Mesothelial cell of epicardium (in vitro differentiated cells): ENCODE results near the gene TAGLN. TPM values are rescaled to one million over a fixed set of nuclear protein-coding genes. Genes with fewer than 3 reads are reported as not detected.
A peak's percentile ranks its signal among the peaks of the same experiment; 100 is the strongest.

Source experiments
- DNase-seq, 2 experiments: peaks; one replicate each; pipeline ENCODE4 v3.0.0; 2021; ENCODE audit warnings: low spot score in 2 of 2; ENCODE audit not compliant: unreplicated experiment in 2 of 2
- H3K27ac Mint-ChIP-seq: 2 replicates; pipeline ENCODE4 v1.8.0; 2021; ENCODE audit warnings: mixed read lengths
- H3K27me3 Mint-ChIP-seq: 2 replicates; pipeline ENCODE4 v1.8.0; 2021; ENCODE audit warnings: low read depth, mixed read lengths
- H3K36me3 Mint-ChIP-seq: 2 replicates; pipeline ENCODE4 v1.8.0; 2021; ENCODE audit warnings: mixed read lengths
- H3K4me1 Mint-ChIP-seq: 2 replicates; pipeline ENCODE4 v1.8.0; 2021; ENCODE audit warnings: mixed read lengths
- H3K4me3 Mint-ChIP-seq: 2 replicates; pipeline ENCODE4 v1.8.0; 2021; ENCODE audit warnings: mild to moderate bottlenecking, moderate library complexity, mixed read lengths
- H3K9me3 Mint-ChIP-seq: 2 replicates; pipeline ENCODE4 v1.8.0; 2021; ENCODE audit warnings: mixed read lengths
- total RNA-seq: library from RNA; stranded (reverse); gene quantifications from 3 replicates; pipeline ENCODE4 v1.2.1, GENCODE V29; 2021
- TF ChIP-seq, protein P1 (sequence below): fragments of 200-600 bp; sonication (generic); IDR thresholded peaks from one replicate; pipeline ENCODE4 v1.5.0; 2021; ENCODE audit warnings: antibody characterized with exemption; ENCODE audit not compliant: unreplicated experiment

Gene TAGLN
- total RNA-seq, 1 donor from 2014 or later = 197 TPM

DNA sequence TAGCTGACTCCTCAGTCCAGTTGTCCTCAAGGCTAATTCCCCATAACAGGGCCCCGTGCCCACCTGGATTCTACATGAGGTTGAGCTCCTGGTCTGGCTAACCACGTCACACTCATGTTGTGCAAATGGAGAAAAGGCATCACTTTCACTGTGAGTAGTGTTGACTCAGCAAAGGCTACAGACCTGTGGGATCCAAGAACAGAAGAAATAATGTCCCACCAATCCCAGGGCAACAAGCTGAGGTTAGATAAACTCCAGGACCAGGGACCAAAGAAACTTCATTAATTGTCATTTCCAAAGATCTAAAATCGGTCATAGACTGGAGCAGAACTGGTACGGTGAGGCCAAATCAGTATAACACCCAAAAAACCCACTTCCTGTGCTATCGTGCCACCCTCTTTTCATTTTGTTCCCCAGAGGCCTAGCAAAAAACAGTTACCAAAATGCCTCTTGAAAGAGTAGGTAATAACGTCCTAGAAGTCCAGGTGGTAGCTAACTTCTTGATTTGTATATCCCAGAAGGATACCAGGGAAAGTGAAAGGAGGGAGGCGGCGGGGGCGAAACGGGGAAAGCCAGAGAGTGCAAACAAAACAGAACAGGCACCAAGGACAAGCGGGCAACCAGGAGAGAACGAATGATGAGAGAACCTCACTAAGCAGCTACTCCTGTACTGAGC, 31.3 kb downstream of the TAGLN start:
- H3K9me3 Mint-ChIP-seq = no peaks in the 10 kb centered on the region
- H3K27me3 Mint-ChIP-seq = no peaks in the 10 kb centered on the region
- no peak for DNase-seq
- H3K4me3 Mint-ChIP-seq = peak overlapping the region; percentile 100
- TF ChIP-seq, protein P1, sequence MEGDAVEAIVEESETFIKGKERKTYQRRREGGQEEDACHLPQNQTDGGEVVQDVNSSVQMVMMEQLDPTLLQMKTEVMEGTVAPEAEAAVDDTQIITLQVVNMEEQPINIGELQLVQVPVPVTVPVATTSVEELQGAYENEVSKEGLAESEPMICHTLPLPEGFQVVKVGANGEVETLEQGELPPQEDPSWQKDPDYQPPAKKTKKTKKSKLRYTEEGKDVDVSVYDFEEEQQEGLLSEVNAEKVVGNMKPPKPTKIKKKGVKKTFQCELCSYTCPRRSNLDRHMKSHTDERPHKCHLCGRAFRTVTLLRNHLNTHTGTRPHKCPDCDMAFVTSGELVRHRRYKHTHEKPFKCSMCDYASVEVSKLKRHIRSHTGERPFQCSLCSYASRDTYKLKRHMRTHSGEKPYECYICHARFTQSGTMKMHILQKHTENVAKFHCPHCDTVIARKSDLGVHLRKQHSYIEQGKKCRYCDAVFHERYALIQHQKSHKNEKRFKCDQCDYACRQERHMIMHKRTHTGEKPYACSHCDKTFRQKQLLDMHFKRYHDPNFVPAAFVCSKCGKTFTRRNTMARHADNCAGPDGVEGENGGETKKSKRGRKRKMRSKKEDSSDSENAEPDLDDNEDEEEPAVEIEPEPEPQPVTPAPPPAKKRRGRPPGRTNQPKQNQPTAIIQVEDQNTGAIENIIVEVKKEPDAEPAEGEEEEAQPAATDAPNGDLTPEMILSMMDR = no peak
- H3K4me1 Mint-ChIP-seq = peaks cover 32% of the 10 kb centered on the region
- peaks cover 7% of the 10 kb centered on the region for H3K36me3 Mint-ChIP-seq
- no peak overlapping the region for H3K27ac Mint-ChIP-seq

DNA sequence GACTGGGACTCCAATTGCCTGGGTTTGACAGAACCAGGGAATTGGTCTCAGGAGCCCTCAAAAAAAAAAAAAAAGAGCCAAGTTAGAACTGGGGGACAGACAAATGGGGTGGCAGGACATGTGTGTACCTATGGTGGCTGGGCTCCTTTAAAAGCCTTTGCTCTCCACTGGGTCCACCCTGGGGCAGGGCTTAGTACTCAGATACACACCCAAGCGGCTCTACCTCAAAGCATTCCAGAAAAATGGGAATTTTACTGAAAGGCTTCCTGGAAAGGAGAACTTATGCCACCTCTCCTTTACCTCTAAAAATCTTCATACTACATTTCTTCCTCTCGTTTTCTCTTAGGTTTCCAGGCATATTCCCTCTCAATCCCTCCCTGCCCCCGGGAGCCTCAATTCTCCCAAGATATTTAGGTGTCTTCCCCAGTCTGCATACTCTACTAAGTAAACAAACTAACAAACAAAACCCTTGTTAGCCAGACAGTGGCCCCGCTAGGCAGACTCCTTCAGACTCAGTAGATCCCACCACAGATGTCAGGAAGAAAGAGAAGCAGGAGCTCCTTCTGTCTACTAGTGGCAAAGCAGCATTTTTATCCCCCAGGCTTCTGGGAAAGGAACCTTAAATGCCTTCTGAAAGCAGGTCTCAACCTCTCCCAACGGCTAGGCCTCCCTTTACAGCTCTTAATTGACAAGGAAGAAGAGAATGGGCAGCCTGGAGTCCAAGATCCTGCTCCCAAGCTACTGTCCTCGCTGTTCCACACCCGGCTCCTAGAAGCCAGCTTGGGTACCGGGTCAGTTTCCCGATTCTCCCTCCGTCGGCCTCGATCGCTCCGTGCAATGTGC, 32.0 kb downstream of the TAGLN start:
- peak overlapping the region; percentile 85 for H3K27ac Mint-ChIP-seq

DNA sequence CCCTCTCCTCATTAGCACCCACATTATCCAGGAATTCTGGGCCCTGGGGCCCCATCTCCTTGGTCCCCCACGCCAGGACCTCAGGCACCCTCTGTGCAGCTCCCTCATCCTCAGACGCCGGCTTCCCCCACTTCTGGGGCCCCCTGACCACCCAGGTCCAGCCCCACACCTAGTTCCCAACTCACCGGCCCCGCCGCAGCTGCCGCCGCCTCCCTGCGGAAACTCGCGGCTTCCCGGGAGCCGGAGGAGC, 32.6 kb downstream of the TAGLN start, which contains the start of gene PCSK7:
Gene PCSK7 (minus strand): TSS at position 232 of the 250 bp plus-strand sequence. CDS start 2,229 bp downstream, outside the sequence.
- peak within 1 kb of the TSS; percentile 99 for H3K27ac Mint-ChIP-seq
- peaks cover 32% of the 10 kb centered on the region for H3K4me1 Mint-ChIP-seq
- TF ChIP-seq, protein P1 = no peak
- H3K4me3 Mint-ChIP-seq = peak within 1 kb of the TSS; percentile 100
- no peaks in the 10 kb centered on the region for H3K9me3 Mint-ChIP-seq
- H3K27me3 Mint-ChIP-seq = no peaks in the 10 kb centered on the region
- peaks cover 8% of the 10 kb centered on the region for H3K36me3 Mint-ChIP-seq
- peak in 1 of 2 experiments; percentile 75 for DNase-seq

More for the DNA sequence above, 32.0 kb downstream of the TAGLN start:
- H3K9me3 Mint-ChIP-seq = no peaks in the 10 kb centered on the region
- H3K27me3 Mint-ChIP-seq = no peaks in the 10 kb centered on the region
- TF ChIP-seq, protein P1 = no peak
- H3K36me3 Mint-ChIP-seq = peaks cover 7% of the 10 kb centered on the region
- no peak for DNase-seq
- H3K4me1 Mint-ChIP-seq = peaks cover 32% of the 10 kb centered on the region
- peak overlapping the region; percentile 100 for H3K4me3 Mint-ChIP-seq

DNA sequence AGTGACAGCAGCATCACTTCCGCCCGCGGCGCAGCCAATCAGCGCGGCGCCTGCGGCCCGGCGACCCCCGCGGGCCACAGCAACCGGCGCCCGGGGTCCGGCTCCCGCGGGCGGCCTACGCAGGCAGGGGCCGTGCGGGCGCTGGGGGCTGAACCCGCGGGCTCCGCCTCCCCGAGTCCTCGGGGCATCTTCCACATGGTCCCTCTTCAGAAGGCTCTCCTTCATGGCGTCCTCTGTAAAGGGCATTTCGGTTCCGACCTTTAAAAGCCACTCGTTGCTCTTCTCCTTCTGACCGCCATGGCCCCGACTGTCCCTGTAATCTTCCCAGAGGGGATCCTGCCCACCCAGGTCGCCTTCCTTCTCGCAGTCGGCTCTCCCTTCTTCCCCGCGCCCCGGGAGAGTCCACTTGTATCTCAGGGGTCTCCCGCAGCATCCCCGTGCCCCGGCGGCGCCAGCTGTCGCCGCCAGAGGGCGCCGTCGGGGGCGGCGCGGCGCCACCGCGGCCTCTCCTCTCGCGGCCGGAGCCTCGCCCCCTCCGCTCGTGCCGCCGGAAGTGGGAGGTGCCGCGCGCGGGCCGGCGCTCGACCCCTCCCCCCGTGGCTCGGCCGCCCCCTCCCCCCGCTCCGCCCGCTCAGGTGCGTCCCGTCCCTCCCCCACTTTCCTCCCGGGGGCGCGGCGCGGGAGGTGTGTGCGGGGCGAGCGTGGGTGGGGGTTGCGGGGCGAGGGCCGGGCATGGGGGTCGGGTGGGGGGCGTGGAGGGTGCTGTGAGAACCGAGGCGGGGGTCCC, 33.1 kb downstream of the TAGLN start, which contains the start of gene RNF214:
Gene RNF214 (plus strand): TSS at position 580 of the 787 bp plus-strand sequence. CDS start 1,602 bp downstream, outside the sequence.
- peak; percentile 75 to 79 for DNase-seq
- TF ChIP-seq, protein P1 = peak; percentile 86
- Mint-ChIP-seq H3K9me3 (no peaks in the 10 kb centered on the region), H3K4me3 (peak within 1 kb of the TSS; percentile 100), H3K27me3 (no peaks in the 10 kb centered on the region), H3K4me1 (peaks cover 32% of the 10 kb centered on the region), H3K27ac (peak within 1 kb of the TSS; percentile 99), H3K36me3 (peaks cover 9% of the 10 kb centered on the region)

DNA sequence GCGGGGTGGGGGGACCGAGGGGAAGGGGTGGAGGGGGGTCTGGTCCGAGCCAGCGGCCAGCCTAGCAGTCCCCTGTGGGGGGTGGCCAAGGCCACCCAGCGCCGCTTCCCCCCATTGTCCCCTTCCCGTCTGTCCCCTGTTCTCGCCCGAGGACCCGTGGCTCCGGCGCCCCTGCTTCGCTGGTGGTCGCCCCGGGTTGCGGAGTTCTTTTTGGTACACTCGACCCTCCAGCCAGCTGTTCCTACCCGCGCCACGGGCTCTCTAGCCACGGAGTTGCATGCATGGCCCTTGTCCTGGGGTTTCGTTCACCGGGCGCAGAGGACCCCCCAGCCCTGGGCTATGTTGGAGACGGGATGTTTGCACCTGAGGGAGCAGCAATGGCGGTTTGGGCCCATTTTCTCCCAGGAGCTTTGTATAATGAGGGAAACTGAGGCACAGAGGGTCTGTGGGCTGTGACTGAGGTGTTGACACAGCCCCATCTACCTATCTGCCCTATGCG, 33.8 kb downstream of the TAGLN start:
- TF ChIP-seq, protein P1 = no peak
- Mint-ChIP-seq H3K27ac (peak overlapping the region; percentile 87), H3K27me3 (no peaks in the 10 kb centered on the region), H3K4me1 (peaks cover 32% of the 10 kb centered on the region), H3K9me3 (no peaks in the 10 kb centered on the region), H3K36me3 (peaks cover 9% of the 10 kb centered on the region), H3K4me3 (peak overlapping the region; percentile 90)
- DNase-seq = peak in 1 of 2 experiments; percentile 43
